Amniotic stem cell (primary cell): ENCODE results near the gene RNF169.
A peak's percentile ranks its signal among the peaks of the same experiment; 100 is the strongest.
"Not testable (repeated sequence)": the region's sequence is repeated elsewhere in the genome, so short reads cannot be mapped to it uniquely, and the experiment has no call there.

ENCODE experiments used
- DNase-seq: peaks from one replicate; lab custom pipeline; 2025; lab: John Stamatoyannopoulos, UW

Gene RNF169

DNA sequence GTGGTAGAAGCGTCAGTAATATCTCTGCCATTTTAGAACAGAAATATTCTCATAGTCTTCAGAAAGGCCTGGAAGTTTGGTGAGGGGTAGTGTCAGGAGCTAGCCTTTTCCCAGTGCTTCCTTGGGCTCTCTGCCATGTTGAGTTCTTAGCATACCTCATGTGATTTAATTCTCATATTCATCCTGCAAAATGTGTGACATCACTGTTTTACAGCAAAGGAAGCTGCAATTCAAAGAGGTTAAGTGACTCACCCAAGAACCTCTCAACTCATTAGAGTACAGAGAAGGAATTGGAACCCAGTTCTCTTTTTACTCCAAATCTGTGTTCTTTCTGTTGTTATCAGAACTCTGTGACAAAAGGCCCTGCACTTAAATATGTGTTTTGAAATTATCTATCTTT lies 72.1 kb downstream of the RNF169 start:
- peak; percentile 65 for DNase-seq

DNA sequence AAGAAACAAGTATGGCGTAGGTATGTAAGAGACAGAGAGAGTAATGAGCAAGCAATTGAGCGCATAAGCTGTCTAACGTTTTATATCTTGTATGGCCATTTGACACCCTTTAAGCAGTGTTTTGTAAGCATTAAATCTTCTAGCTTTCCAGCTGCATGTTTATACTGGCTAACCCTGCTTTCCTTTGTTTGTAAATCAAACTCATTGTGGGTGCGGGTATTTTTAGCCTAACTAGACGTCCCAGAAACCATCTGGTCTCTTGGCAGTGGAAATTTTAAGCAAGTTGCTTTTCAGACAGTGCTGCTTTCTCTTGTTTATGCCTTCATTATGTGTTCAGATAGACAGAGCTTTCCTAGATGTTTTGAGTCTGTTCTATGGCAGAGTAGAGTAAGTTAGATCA lies 73.5 kb downstream of the RNF169 start:
- DNase-seq: no peak

DNA sequence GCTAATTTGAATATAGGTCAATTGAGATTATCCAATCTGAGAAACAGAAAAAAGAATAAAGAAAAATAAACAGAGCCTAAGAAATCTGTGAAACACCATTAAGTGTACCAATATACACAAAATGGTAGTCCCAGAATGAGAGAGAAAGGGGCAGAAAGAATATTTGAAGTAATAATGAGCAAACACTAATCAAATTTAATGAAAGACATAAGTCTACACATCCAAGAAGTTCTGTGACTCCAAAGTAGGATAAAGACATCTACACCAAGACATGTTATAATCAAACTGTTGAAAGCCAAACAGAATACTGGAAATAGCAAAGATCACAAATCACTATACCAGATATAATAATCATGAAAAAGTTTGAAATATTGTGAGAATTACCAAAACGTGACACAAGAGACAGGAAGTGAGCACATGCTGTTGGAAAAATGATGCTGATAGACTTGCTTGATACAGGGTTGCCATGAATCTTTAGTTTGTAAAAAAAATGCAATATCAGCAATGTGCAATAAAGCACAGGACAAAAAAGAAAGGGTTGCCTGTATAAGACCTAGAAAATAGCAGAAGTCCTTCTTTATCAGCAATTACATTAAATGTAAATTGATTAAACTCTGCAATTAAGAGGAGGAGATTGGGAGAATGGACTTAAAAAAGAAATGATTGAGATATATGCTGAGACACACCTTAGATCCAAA lies 75.8 kb downstream of the RNF169 start:
- no peak for DNase-seq

DNA sequence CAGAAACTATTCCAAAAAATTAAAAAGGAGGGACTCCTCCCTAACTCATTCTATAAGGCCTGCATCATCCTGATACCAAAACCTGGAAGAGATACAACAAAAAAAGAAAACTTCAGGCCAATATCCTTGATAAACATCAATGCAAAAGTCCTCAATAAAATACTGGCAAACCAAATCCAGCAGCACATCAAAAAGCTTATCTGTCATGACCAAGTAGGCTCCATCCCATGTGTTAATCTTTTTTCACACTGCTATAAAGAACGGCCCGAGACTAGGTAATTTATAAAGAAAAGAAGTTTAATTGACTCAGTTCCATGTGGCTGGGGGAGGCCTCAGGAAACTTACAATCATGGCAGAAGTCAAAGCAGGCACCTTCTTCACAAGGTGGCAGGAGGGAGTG lies 76.9 kb downstream of the RNF169 start:
- not testable (repeated sequence) for DNase-seq

DNA sequence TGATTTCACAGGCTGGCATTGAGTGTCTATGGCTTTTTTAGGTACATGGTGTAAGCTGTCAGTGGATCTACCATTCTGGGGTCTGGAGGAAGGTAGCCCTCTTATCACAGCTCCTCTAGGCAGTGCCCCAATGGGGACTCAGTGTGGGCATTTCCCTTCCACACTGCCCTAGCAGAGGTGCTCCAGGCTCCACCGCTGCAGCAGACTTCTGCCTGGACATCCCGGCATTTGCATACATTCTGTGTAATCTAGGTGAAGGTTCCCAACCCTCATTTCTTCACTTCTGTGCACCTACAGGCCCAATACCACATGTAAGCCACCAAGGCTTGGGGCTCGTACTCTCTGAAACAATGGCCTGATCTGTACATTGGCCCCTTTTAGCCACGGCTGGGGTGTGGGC lies 78.3 kb downstream of the RNF169 start:
- DNase-seq: no peak

DNA sequence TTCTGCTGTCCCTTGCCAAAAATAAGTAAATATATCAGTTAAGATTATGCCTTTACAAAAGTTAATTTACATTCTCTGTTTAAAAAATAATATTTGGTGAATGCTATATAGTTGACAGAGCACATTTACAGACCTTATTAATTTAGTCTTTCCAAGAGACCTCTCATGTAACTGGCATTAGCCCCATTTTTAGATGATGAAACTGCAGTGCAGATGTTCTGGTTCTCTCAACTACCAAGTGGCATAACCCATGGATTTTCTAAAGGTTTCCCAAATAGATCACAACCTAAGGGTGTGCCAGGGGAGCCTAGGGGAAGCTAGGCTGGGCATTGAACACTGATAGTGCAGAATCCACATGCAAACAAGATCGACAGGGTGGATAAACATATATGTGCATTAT lies 88.5 kb downstream of the RNF169 start:
- DNase-seq: no peak

DNA sequence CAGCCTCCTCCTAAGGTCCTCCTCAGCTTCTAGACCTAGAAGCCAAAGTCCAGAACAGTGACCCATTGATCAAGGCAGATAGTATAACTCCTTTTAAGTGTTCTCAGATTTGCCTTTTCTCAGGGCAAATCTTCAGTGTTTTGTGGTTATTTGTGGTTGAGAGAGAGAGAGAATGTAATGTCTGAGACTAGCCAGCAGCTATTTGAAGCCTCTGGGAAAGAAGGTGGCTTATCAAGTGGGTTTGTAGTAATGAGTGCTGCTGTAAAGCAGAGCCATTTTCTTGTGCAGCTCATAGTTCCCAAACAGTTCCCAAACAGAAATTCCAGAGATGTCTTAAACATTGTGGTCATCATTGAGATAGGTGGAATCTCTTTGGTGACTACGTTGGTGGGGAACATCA lies 89.5 kb downstream of the RNF169 start:
- DNase-seq: no peak

DNA sequence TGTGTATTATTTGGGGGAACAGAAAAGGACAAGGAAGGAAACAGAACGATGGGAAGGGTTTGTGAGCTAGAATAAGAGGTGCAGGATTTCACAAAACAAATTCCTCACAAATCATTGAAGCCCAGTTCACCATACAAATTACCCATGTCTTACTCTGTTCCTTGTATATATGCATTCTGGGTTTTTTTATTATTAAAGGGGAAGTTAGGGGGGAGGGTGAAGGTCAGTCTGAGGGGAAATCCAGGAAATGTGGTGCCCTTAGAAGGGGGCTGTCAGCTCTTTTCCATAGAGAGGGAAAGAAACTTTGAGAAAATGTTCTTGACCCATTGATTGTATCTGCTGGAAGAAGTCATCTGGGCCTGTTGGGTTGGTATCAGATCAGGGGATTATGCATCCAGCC lies 90.8 kb downstream of the RNF169 start:
- DNase-seq: no peak

DNA sequence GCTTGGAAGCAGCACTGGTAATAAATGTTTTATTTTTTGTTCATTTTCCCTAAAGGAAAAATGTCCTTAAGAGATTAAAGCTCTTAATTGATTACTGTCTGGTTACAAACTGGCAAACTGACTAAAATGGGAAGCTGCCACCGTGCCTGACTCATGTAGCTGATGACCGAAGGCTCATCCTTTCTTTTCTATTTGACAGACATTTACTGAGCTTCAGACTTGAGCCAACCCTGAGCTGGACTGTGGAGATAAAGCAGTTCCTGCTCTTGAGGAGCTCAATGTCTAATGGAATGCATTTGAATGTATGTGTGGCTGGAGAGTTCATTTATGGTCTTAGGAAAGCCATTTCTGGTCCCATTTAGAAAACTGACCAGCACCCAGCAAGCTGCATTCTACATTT lies 91.3 kb downstream of the RNF169 start:
- no peak for DNase-seq

DNA sequence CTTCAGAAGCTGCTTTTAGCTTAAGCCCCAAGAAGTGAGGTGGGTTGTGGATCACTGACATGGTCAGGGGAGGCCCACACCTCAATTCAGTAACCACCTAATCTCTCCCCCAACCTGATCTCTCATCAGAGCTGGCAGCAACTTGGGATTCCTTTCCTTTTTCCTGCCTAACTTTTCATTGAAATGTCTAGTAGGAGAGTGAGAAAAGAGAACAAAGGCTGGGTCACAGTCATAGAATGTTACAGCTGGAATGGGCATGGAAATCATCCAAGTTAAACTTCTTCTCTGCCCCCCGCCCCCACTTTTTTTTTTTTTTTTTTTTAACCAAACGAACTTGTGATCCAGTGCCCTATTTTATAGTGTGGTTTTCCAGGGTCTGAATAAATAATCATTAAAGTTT lies 91.8 kb downstream of the RNF169 start:
- no peak for DNase-seq

DNA sequence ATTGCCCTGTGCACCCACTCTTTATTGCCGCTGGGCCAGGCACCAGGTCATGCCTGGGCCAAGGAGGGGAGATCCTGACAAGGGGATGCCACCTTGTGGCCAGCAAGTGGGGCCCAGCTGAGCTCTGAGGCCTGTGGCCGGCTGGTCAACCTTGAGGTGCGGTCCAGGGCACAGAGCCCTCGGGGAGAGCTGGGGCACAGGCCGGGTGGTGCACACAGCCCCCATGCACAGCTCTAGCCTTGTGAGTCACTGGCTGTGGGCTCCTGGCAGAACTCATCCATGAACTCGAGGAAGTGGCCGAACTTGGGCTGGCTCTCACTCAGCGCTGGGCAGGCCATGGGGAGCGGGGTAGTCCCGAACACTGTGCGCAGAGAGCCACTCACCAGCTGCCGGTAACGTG lies 94.3 kb downstream of the RNF169 start:
- DNase-seq: no peak

DNA sequence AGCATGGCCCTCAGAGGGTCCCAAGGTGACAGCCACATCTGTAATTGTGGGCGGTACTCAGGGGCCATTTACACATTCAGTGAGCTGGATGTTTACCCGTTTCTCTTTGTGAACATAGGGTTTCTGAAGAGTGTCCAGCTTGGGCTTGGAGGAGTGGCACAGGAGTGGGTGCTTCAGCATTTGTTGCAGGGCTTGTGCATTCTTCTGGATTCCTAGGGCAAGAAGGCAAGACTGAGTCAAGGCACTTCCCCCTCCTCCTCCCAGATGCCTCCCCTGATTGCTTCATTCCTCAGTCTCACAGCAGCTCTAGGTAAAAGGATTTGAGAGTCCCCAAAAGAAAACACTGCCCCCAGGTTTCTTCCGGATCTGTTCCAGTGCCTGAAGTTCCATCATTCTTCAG lies 95.4 kb downstream of the RNF169 start:
- DNase-seq: no peak

DNA sequence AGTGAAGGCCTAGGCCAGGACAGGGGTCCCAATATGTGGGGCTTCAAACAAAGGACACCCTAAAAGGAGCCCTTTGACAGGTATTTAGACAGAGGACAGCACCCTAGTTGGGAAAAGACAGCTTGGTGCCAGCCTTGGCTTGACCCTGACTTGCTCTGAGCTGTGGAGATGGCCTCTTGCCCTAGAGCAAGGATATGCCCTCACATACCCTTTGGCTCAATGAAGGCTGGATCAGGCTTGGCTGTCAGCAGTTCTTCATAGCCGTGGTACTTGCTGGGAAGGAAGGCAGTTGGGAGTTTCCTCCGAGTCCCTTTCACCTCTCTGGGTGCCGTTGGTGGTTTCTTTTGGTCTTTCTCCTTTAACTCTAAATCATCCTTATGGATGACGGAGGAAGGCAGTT lies 96.2 kb downstream of the RNF169 start:
- no peak for DNase-seq

DNA sequence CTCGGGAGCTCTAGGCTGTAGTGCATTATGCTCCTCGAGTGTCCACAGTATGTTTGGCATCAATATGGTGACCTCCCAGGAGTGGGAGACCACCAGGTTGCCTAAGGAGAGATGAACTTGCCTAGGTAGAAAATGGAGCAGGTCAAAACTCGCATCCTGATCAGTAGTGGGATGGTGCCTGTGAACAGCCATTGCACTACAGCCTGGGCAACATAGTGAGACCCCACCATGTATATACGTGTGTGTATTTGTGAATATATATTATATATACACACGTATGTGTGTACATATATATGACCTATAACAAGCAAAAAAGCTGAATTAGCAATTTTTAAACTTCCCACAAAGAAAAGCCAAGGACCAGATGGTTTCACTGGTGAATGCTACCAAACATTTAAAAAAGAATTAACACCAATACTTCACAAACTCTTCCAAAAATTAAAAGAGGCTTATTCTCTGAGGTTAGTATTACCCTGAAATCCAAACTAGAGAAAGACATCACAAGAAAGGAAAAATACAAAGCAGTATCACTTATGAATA lies 97.4 kb downstream of the RNF169 start:
- DNase-seq: no peak

DNA sequence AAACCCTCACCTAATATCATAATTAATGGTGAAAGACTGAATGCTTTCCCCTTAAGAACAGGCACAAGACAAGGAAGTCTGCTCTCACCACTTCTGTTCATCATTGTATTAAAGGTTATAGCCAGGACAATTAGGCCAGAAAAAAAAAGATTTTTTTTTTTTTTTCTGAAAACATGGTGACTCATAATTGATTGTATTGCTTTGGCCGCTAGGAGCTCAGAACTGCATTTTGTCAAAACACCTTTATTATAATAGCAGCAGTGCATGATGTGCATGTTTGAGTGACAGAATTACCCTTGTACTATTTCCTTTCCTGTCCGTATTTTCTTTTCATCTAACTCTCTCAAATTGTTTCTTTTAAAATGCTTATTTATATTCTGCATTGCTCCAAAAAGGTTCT lies 98.1 kb downstream of the RNF169 start:
- DNase-seq: no peak

DNA sequence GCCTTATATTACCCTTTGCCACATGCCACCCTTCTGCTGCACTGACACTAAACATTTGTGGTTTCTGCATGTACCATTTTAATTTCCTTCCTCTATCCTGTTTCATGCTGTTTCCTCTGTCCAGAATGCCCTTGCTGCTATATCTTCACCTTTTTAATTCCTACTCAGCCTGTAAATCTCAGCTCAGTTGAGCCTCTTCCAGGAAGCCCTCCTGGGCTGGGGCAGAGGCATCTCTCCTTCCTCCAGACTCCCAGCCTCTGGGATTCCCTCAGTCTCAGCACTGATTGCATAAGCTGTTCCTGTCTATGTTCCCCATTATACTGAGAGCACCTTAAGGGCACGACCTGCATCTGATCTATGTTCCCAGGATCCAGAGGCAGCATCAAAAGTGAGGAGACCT lies 98.7 kb downstream of the RNF169 start:
- DNase-seq: no peak

DNA sequence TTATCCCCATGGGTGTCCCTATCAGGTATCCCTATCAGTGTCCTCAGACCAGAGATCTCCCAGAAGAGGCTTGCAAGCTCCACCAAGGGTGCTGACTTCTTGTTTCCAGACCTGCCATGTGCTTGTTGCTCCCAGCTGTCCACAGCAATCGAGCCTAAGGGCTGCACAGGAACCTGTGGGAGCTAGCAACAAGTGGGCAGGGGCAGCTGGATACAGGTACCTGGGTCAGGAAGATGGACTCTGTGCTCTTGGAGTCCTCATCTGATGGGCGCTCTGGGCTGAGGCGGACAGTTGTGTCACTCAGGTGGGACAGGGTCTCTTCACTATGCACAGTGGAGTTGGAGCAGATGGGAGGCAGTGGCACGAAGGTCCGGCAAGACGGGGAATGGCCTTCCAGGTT lies 99.2 kb downstream of the RNF169 start:
- no peak for DNase-seq

DNA sequence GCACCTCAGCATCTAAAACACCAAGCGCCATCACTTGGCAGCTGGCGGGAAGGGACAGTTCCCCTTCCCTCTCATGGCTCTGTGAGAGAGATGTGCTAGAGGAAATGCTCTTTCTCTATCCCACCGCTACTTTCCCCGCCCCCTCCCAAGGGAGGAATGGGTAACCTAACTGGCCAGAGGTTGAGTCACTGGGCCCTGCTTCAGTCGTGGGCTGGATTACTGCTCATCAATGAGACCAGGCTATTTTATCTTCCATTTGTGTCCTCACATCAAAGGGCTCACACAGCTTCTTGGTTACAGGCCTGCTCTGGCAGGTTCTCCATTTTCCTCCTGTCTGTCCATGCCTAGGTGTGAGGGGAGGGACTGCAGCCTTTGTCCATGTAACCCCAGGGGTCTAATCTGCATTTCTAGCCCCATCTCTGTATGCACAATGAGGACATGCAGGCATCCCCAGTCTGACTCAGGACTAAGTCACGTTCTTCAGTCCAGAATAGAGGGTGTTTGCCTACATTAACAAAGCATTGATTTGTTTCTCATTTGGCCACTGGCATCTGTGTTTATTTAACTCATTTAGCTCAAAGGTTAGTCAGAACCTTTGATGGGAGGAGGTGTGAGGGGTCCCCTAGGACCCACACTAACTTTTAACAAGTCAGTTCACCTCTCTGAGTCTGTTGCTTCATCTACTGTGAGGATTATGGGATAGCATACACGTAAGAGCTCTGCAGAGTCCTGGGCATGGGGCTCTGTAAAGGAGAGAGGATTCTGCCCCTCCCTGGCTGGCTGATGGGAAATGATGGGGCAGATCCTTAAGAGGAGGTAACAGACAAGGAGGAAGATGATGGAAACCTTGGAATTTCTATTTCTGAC lies 101.1 kb downstream of the RNF169 start:
- no peak for DNase-seq

DNA sequence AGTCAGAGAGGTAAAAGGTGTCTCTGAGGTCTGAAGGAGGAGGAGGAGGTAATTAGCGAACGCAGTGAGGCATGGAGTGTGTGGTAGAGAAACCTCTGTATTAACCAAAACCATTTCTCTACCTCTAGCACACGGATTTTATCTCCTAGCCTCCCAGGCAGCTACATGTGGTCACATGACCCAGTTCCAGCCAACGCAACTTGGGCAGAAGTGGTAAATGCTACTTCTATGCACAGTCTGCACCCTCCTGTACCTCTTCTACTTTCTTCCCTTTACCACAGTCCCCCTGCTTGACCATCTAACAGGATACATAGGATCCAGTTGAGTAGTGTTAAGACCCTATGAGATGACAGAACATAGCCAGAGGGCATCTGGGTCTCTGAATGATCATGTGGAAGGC lies 104.6 kb downstream of the RNF169 start:
- no peak for DNase-seq

DNA sequence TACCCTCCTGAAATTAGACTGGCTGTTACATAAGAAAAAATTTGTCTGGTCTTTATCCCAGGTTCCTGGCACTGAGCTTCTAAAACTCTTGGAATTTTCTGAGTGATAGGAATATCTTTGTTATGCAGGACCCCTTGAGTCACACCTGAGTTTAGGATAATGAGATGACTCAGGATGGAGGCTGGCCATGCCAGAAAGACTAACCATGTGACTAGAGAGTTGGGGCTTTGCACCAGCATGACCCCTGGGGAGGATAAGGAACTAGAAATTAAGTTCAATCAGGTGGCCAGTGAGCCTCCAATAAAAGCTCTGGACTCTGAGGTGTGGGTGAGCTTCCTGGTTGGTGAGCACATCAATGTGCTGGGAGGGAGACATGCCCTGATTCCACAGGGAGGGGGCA lies 112.1 kb downstream of the RNF169 start:
- no peak for DNase-seq

DNA sequence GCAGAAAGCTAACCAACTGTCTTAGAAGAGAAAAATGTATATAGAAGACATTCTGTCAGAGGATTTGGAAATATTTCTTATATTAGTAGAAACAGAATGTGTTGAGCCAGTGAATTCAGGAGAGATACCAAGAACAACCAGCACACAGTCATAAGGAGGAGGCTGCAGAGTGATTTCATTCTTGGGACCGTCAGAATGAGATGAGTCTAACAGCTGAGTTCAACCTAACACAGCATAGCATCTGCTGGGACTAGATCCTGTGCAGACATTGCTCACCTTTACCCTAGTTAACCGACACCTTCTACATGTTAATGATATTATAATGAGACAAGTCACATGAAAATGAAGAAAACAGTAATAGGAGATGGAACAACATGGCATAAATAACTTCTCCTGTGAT lies 114.8 kb downstream of the RNF169 start:
- DNase-seq: no peak

DNA sequence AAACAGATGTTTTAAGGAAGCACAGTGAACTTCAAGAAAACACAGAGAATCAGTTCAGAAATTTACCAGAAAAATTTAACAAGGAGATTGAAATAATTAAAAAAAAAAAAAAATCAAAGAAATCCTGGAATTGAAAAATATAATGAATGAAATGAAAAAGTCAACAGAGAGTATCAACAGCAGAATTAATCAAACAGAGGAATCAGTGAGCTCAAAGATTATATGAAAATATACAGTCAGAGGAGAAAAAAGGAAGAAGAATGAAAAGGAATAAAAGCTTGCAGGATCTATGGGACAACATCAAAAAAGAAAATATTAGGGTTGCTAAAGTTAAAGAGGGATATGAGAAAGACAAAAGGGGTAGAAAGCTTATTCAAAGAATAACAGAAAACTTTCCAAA lies 117.9 kb downstream of the RNF169 start:
- no peak for DNase-seq

DNA sequence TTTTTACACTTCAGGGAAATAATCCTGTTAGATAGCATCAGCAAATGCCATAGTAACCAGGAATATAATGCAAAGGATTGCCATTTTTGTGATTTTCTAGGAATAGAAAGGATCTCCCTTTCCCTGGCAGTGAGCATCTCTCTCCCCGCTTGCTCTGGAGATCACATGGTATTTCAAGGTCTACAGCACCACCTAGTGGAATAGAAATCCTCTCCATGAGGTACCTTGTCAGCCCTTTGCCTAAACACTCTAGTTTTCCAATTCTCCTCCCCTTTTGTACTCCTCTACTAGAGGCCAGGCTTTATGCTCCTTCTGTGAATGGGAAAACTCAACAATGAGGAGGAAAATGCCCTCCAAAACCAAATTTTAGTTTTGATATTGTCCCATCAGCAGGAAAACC lies 121.8 kb downstream of the RNF169 start:
- DNase-seq: no peak
